LNCaP clone FGC (cell line): Measurements from ENCODE around the gene ASB13.
"Not testable (repeated sequence)": the region's sequence is repeated elsewhere in the genome, so short reads cannot be mapped to it uniquely, and the experiment has no call there.

Source experiments
- DNase-seq: peaks from one replicate; pipeline ENCODE4 v3.0.0-alpha.2; 2011; ENCODE audit warnings: low read depth
- H3K4me3 ChIP-seq: 2 replicates; pipeline ENCODE4 v1.5.1; 2011; ENCODE audit warnings: mild to moderate bottlenecking, low read depth, low read length, control low read depth
- TF ChIP-seq, protein P1 (sequence below): IDR thresholded peaks from 2 replicates; pipeline ENCODE4 v1.5.1; 2012; ENCODE audit warnings: mild to moderate bottlenecking; ENCODE audit not compliant: control insufficient read depth, insufficient read depth; ENCODE audit errors: extremely low read depth

The ASB13 gene

DNA sequence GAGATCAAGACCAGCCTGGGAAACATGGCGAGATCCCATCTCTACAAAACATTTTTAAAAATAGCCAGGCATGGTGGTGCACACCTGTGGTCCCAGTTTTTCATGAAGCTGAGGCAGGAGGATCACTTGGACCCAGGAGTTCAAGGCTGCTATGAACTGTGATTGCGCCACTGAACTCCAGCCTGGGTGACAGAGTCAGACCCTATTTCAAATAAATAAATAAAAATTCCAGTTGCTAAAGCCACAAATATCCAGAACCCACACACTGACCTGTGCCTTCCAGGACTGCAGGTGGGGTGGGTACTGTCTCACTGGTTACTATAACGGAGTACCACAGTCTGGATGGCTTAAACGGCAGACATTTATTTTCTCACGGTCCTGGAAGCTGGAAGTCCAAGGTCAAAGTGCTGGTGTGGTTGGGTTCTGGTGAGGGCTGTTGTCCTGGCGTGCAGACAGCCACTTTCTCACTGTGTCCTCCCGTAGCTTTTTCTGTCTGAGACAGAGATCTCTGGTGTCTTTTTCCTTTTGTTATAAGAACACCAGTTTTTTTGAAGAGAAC lies 38.8 kb downstream of the ASB13 start:
- no peak for DNase-seq
- TF ChIP-seq, protein P1, sequence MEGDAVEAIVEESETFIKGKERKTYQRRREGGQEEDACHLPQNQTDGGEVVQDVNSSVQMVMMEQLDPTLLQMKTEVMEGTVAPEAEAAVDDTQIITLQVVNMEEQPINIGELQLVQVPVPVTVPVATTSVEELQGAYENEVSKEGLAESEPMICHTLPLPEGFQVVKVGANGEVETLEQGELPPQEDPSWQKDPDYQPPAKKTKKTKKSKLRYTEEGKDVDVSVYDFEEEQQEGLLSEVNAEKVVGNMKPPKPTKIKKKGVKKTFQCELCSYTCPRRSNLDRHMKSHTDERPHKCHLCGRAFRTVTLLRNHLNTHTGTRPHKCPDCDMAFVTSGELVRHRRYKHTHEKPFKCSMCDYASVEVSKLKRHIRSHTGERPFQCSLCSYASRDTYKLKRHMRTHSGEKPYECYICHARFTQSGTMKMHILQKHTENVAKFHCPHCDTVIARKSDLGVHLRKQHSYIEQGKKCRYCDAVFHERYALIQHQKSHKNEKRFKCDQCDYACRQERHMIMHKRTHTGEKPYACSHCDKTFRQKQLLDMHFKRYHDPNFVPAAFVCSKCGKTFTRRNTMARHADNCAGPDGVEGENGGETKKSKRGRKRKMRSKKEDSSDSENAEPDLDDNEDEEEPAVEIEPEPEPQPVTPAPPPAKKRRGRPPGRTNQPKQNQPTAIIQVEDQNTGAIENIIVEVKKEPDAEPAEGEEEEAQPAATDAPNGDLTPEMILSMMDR: no peak
- no peak overlapping the region for H3K4me3 ChIP-seq

DNA sequence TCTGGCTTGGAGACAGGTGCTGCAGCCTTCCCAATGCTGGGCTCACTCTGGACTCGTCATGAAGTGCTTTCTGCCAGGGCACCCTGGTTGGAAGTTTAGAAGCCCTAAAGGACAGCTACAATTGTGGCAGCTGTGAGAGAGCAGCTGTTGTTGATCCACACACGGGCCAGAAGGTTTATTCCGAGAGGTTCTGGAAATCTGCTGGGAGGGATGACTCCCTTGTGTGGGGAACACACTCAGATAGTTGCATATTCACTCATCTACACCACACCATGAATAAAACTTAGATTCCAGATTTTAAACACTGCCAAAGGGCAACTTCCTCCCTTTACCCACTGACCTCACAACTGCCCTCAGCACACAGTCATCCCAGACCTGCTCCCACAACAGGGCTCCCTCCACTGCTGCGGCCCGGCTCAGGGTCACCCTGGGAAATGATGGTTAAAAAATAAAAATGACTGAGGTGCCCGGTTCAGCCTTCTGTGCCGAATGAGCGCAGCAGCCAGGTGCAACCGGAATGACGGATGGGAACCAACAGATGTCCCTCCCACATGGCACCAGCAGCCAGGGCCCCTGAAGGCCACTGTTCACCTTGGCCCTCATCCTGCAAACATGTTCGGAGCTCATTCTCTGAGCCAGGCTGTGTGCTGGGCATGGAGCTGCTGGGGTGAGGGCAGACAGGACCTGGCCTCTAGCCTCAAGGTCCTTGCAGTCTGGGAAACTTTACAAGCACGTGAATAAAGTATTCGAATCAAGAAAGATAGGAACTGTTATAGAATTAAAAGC lies 40.2 kb downstream of the ASB13 start:
- TF ChIP-seq, protein P1: no peak
- peak; percentile 11 for DNase-seq
- no peak overlapping the region for H3K4me3 ChIP-seq

DNA sequence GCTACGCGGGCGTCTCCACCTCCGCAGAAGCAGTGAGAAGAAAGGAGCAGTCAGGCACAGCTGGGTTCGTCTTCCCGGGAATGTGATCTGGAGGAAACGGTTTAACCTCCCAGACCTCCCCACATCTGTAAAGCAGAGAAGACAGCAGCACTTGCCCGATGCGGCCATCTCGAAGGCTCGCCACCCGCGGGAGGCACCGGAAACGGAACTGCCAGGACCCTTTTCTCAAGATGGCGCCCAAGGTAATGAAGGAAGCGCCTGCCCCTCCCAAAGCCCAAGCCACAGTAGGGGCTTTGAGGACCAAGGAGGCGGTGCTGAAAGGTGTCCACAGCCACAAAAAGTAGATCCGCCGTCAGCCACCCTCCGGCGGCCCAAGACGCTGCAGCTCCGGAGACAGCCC lies 41.7 kb downstream of the ASB13 start:
- no peak for DNase-seq
- TF ChIP-seq, protein P1: no peak
- H3K4me3 ChIP-seq: no peak overlapping the region

DNA sequence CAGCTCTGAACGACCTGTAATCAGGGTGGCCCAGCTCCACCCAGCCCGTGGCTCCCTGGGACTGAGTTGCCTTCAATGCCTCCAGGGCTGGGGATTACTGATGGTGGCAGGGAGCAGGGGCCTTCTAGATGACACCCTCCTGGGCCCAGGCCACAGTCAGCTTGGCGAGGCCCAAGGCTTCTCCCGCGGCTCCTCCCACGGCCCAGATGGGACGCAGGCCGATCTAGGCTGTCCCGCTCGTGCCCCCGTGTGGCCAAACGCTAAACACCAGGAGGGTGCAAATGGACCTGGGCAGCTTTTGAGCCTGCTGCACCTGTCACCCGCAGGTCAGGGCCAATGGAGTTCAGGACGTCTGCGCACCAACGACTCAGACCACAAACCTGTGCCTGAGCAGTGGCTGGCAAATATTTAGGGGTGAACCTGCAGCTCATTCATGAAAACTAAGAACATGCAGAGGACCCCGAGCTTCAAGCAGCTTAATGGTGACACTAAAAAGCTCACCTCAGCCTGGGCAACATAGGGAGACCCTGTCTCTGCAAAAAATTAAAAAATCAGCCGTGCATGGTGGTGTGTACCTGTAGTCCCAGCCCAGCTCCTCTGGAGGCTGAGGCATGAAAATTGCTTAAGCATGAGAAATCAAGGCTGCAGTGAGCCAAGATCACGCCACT lies 43.2 kb downstream of the ASB13 start:
- H3K4me3 ChIP-seq: no peak overlapping the region
- DNase-seq: peak; percentile 73
- TF ChIP-seq, protein P1: peak; percentile 98

DNA sequence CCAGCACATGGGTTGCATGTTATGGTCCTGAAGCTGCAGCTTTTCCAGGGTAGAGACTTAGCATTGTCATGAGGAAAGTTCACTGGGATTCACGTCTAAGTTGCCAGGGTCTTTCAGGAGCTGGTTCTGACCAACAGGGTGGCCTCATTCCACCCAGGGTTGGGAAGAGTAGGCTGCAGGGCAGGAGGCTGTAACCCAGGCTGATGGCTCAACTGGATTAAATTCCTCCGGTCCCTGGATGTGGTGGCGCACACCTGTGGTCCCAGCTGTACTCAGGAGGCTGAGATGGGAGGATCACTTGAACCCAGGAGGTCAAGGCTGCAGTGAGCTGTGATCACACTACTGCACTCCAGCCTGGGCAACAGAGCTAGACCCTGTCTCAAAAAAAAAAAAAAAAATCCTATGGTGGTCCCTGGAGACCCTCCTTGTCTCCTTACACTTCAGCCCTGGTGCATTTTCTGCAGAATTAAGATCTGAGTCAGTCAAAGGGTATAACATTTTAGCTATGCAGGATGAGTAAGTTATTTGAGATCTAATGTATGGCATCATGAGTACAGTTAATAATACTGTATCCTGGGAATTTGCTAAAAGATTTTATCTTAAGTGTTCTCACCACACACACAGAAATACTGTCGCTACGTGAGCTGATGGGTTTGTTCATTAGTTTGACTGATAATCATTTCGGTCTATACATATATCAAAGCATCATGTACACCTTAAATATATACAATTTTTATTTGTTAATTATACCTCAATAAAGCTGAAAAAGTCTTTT lies 44.0 kb downstream of the ASB13 start:
- TF ChIP-seq, protein P1: no peak
- DNase-seq: no peak
- H3K4me3 ChIP-seq: no peak overlapping the region

DNA sequence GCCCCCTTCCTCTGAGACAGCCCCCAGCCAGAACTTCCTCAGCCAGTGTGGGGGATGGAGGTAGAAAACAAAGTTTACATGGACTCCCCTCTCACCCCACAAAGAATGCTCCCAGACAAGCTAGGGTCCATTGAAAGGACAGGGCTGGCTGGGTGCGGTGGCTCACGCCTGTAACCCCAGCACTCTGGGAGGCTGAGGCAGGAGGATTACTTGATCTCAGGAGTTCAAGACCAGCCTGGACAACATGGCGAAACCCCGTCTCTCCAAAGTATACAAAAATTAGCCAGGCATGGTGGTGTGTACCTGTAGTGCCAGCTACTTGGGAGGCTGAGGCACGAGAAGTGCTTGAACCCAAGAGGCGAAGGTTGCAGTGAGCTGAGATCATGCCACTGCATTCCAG lies 45.0 kb downstream of the ASB13 start:
- H3K4me3 ChIP-seq, DNase-seq: not testable (repeated sequence)

DNA sequence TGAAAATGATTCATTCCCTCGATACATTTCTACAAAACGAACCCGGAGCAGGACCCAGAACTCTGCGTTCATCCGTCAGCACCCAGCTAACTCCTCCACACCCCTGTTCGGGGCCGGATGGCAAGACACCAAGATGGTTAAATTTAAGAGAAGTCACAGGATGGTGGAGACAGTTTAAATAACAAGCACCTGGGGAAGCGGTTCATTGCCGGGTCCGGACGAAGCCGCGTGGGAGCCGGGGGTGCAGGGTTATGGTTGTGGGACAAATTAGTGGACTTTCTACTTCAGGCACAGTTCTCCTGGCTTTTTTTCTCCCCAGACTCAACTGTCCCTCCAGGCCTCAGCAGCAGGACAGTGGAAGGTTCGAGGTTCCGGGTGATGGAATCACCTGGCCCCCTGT lies 45.4 kb downstream of the ASB13 start:
- TF ChIP-seq, protein P1: no peak
- DNase-seq: no peak
- no peak overlapping the region for H3K4me3 ChIP-seq
